ENCODE results near the gene HSPB9. TPM values are rescaled to one million over a fixed set of nuclear protein-coding genes. Genes with fewer than 3 reads are reported as not detected.

Gene HSPB9
- total RNA-seq, 1 experiment from 2014 or later: 0.15 TPM

DNA sequence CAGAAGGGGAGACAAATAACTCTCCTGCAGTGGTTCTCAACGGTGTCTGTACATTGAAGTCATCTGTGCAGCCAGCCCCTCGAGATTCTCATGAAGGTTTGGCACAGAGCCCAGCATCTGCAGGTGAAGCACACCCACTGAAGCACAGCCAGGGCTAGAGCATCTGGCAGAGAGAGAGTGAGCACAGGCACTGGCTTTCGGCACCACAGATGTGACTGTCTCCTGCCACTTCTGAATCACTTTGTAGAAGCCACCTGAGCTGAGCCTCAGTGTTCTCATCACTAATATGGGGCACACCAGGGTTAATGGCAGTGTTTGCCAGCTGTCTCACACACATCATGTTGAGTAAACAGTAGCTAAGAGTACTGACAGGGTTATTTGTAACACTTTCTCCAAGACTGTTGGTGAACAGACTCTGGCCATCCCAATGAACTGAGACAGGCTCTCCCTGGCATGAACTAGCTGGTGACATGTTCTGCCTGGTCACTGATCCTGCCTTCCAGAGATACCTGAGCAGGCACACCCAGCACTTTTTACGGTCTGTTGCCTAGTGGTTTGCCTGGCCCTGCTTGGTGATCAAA, 10.9 kb downstream of the HSPB9 start:
- no peaks in the 10 kb centered on the region for H3K27me3 ChIP-seq (ENCODE audit: insufficient read depth, low read length)
- peak overlapping the region; percentile 12 to 61 (median 58); a peak in 2 of 7 replicates for H3K27ac Mint-ChIP-seq
- no peak overlapping the region for H4K8ac ChIP-seq (replicated peaks; ENCODE audit: insufficient read length, low read depth, low read length)
- peaks cover 2% of the 10 kb centered on the region; the same call in 1 of the 2 replicates for H3K79me2 ChIP-seq (ENCODE audit: insufficient read depth, low read length)
- no peak overlapping the region for H3K4me3 Mint-ChIP-seq
- H3K4me1 Mint-ChIP-seq: peaks cover 29 to 36% of the 10 kb centered on the region in 2 experiments
- H3T11ph ChIP-seq (ENCODE audit: low read length): no peak overlapping the region
- H3K4me2 ChIP-seq (ENCODE audit: insufficient read depth, insufficient read length, low read length): no peak overlapping the region
- TF ChIP-seq, protein P1, sequence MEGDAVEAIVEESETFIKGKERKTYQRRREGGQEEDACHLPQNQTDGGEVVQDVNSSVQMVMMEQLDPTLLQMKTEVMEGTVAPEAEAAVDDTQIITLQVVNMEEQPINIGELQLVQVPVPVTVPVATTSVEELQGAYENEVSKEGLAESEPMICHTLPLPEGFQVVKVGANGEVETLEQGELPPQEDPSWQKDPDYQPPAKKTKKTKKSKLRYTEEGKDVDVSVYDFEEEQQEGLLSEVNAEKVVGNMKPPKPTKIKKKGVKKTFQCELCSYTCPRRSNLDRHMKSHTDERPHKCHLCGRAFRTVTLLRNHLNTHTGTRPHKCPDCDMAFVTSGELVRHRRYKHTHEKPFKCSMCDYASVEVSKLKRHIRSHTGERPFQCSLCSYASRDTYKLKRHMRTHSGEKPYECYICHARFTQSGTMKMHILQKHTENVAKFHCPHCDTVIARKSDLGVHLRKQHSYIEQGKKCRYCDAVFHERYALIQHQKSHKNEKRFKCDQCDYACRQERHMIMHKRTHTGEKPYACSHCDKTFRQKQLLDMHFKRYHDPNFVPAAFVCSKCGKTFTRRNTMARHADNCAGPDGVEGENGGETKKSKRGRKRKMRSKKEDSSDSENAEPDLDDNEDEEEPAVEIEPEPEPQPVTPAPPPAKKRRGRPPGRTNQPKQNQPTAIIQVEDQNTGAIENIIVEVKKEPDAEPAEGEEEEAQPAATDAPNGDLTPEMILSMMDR (conservative IDR thresholded peaks at IDR 0.05): no peak
- H3K18ac ChIP-seq (ENCODE audit: insufficient read length, low read depth, low read length): no peak overlapping the region
- H3K9me3 Mint-ChIP-seq: no peaks in the 10 kb centered on the region
- no peak overlapping the region for H2BK5ac ChIP-seq (ENCODE audit: insufficient read length, low read length)
- no peaks in the 10 kb centered on the region for H4K20me1 ChIP-seq (ENCODE audit: control insufficient read depth, insufficient read depth, insufficient read length)
- H3K9me3 ChIP-seq (ENCODE audit: control insufficient read depth, low read depth, low read length): no peaks in the 10 kb centered on the region
- no peak overlapping the region for H3K14ac ChIP-seq (ENCODE audit: insufficient read depth, low read length)
- H3K36me3 Mint-ChIP-seq (ENCODE audit: insufficient read depth in 1 of 3, low read depth in 3 of 3): peaks cover 8 to 36% (median 20%) of the 10 kb centered on the region in 3 experiments; a peak in 6 of 7 replicates
- no peak overlapping the region for H2AK5ac ChIP-seq (ENCODE audit: insufficient read length, low read length)
- no peak overlapping the region for H3K27ac ChIP-seq (ENCODE audit: insufficient read length, low read depth, low read length)
- peaks cover 8% of the 10 kb centered on the region for H3K79me1 ChIP-seq (ENCODE audit: insufficient read depth, low read depth, low read length, poor library complexity, severe bottlenecking)
- no peak overlapping the region for H3K23ac ChIP-seq (ENCODE audit: insufficient read length, low read depth, low read length)
- DNase-seq: no peak
- H3K4me1 ChIP-seq (ENCODE audit: insufficient read depth, low read length): peaks cover 5% of the 10 kb centered on the region; the same call in 1 of the 2 replicates
- no peak overlapping the region for H2BK20ac ChIP-seq (ENCODE audit: low read depth, low read length, poor library complexity, severe bottlenecking)
- no CpG with 5 or more reads among the region's 4 CpGs for WGBS (ENCODE audit: extremely low coverage, insufficient read length, low lambda C conversion rate)
- no peaks in the 10 kb centered on the region for H3K27me3 Mint-ChIP-seq (ENCODE audit: low read depth)
- no peak overlapping the region for H2AFZ ChIP-seq (ENCODE audit: low read length)
- H4K91ac ChIP-seq (ENCODE audit: insufficient read length, low read depth, low read length): no peak overlapping the region
- H4K5ac ChIP-seq (ENCODE audit: insufficient read length, low read depth, low read length): no peak overlapping the region
- H2BK15ac ChIP-seq (ENCODE audit: low read depth, low read length): no peak overlapping the region
- no peak overlapping the region for H3K4ac ChIP-seq (ENCODE audit: low read depth, low read length)
- H3K9ac ChIP-seq (ENCODE audit: extremely low read depth, insufficient read length, low read length): no peak overlapping the region
- no peaks in the 10 kb centered on the region for H3K23me2 ChIP-seq (ENCODE audit: insufficient read length, low read depth, low read length, poor library complexity, severe bottlenecking)
- no peak overlapping the region for H2BK120ac ChIP-seq (ENCODE audit: low read depth, low read length, poor library complexity, severe bottlenecking)
- no peak overlapping the region for H2BK12ac ChIP-seq (ENCODE audit: insufficient read length, low read depth, low read length)
- no peak overlapping the region for H3K56ac ChIP-seq (ENCODE audit: insufficient read length, low read depth, low read length)
